ENCODE results near the gene DOCK2. TPM values are rescaled to one million over a fixed set of nuclear protein-coding genes. Genes with fewer than 3 reads are reported as not detected.

The DOCK2 gene
- total and polyA plus RNA-seq, 9 of the 15 experiments (the other 6 are each of a cell fraction or from before 2014, with no cell fraction given), result 4.5 to 42.6 (median 20.5) TPM

GRCh38 chr5:169812786-169813185 lies 175.7 kb downstream of the DOCK2 start (continued):
- TF ChIP-seq HOMEZ (CRISPR knock-in tag; IDR thresholded peaks at IDR 0.05) (no peak), TBL1XR1 (IDR thresholded peaks at IDR 0.05; ENCODE audit: low read length in 2 of 2) (no peak), HES1 (IDR thresholded peaks at IDR 0.05; ENCODE audit: low read depth) (no peak), BRCA1 (IDR thresholded peaks at IDR 0.05) (no peak), BRCA1 (CRISPR knock-in tag; IDR thresholded peaks at IDR 0.05) (no peak), RB1 (IDR thresholded peaks at IDR 0.05; ENCODE audit: low read depth) (no peak), ZNF589 (CRISPR knock-in tag; IDR thresholded peaks at IDR 0.05; ENCODE audit: low read depth) (no peak), HBP1 (CRISPR knock-in tag; IDR thresholded peaks at IDR 0.05) (no peak), COPS2 (conservative IDR thresholded peaks at IDR 0.05) (no peak)

Measured in K562 (cell line).